ENCODE data around the gene TPCN1.

The TPCN1 gene

GRCh38 chr12:113226696-113227568 is 5.7 kb downstream of the TPCN1 start:
- no peak for DNase-seq

GRCh38 chr12:113227686-113228391 is 6.6 kb downstream of the TPCN1 start:
- no peak for DNase-seq

- no peak for DNase-seq
Measured at GRCh38 chr12:113228394-113229028, 7.2 kb downstream of the TPCN1 start.

GRCh38 chr12:113230315-113231234 is 9.3 kb downstream of the TPCN1 start:
- no peak for DNase-seq

GRCh38 chr12:113231235-113232088 is 10.2 kb downstream of the TPCN1 start:
- no peak for DNase-seq

GRCh38 chr12:113232089-113232839 is 11.0 kb downstream of the TPCN1 start:
- DNase-seq, result peak; percentile 52

- peak; percentile 93 for DNase-seq
Measured at GRCh38 chr12:113232840-113233585, 11.7 kb downstream of the TPCN1 start.

GRCh38 chr12:113233967-113234366 is 12.7 kb downstream of the TPCN1 start:
- no peak for DNase-seq

GRCh38 chr12:113234483-113234882 is 13.2 kb downstream of the TPCN1 start:
- DNase-seq, result no peak

- no peak for DNase-seq
Measured at GRCh38 chr12:113235976-113236375, 14.7 kb downstream of the TPCN1 start.

- peak; percentile 42 for DNase-seq
Measured at GRCh38 chr12:113236539-113237399, 15.5 kb downstream of the TPCN1 start.

GRCh38 chr12:113237748-113238147 is 16.5 kb downstream of the TPCN1 start:
- no peak for DNase-seq

- DNase-seq, result no peak
Measured at GRCh38 chr12:113238309-113238708, 17.0 kb downstream of the TPCN1 start.

- no peak for DNase-seq
Measured at GRCh38 chr12:113239288-113239771, 18.1 kb downstream of the TPCN1 start.

GRCh38 chr12:113239811-113240331 is 18.6 kb downstream of the TPCN1 start:
- DNase-seq, result no peak

GRCh38 chr12:113240395-113240794 is 19.1 kb downstream of the TPCN1 start:
- peak; percentile 71 for DNase-seq

GRCh38 chr12:113241191-113242025 is 20.1 kb downstream of the TPCN1 start:
- DNase-seq, result peak; percentile 80

- DNase-seq, result no peak
Measured at GRCh38 chr12:113242026-113242418, 20.8 kb downstream of the TPCN1 start.
